ENCODE results near the gene MS4A10.

The MS4A10 gene

GRCh38 chr11:60785136-60785535, at the start of gene MS4A10:
Gene MS4A10 (plus strand): TSS chr11:60785333. CDS start chr11:60790336, 5,003 bp downstream.
- Histone ChIP-seq H3K4me3 (ENCODE audit: low read length in 2 of 2) (no peak within 1 kb of the TSS), H3K9me3 (ENCODE audit: control insufficient read depth in 2 of 2, low read length in 2 of 2) (no peaks in the 10 kb centered on the region), H3K9ac (ENCODE audit: low read length in 2 of 2) (no peak within 1 kb of the TSS), H3K36me3 (ENCODE audit: control insufficient read depth in 2 of 2, insufficient read depth in 2 of 2, low read length in 2 of 2) (no peaks in the 10 kb centered on the region), H3K27ac (ENCODE audit: low read length) (no peak within 1 kb of the TSS), H3K27me3 (ENCODE audit: control insufficient read depth in 1 of 2, insufficient read depth in 2 of 2, low read length in 2 of 2) (no peaks in the 10 kb centered on the region), H3K4me1 (ENCODE audit: control insufficient read depth, insufficient read depth, low read length) (peaks cover 5% of the 10 kb centered on the region)

GRCh38 chr11:60739114-60739513, 46.0 kb upstream of the MS4A10 start:
- H3K9ac ChIP-seq (ENCODE audit: low read length in 2 of 2) = no peak overlapping the region
- H3K4me1 ChIP-seq (ENCODE audit: control insufficient read depth, insufficient read depth, low read length) = no peaks in the 10 kb centered on the region
- no peaks in the 10 kb centered on the region for H3K27me3 ChIP-seq (ENCODE audit: control insufficient read depth in 1 of 2, insufficient read depth in 2 of 2, low read length in 2 of 2)
- no peak overlapping the region for H3K27ac ChIP-seq (ENCODE audit: low read length)
- no peaks in the 10 kb centered on the region for H3K36me3 ChIP-seq (ENCODE audit: control insufficient read depth in 2 of 2, insufficient read depth in 2 of 2, low read length in 2 of 2)
- peaks cover 2 to 3% of the 10 kb centered on the region in 2 donors for H3K9me3 ChIP-seq (ENCODE audit: control insufficient read depth in 2 of 2, low read length in 2 of 2)
- H3K4me3 ChIP-seq (ENCODE audit: low read length in 2 of 2) = no peak overlapping the region

- no peaks in the 10 kb centered on the region for H3K36me3 ChIP-seq (ENCODE audit: control insufficient read depth in 2 of 2, insufficient read depth in 2 of 2, low read length in 2 of 2)
- H3K9ac ChIP-seq (ENCODE audit: low read length in 2 of 2) = no peak overlapping the region
- no peaks in the 10 kb centered on the region for H3K27me3 ChIP-seq (ENCODE audit: control insufficient read depth in 1 of 2, insufficient read depth in 2 of 2, low read length in 2 of 2)
- peaks cover 2 to 3% of the 10 kb centered on the region in 2 donors for H3K9me3 ChIP-seq (ENCODE audit: control insufficient read depth in 2 of 2, low read length in 2 of 2)
- H3K4me3 ChIP-seq (ENCODE audit: low read length in 2 of 2) = no peak overlapping the region
- no peak overlapping the region for H3K27ac ChIP-seq (ENCODE audit: low read length)
- no peaks in the 10 kb centered on the region for H3K4me1 ChIP-seq (ENCODE audit: control insufficient read depth, insufficient read depth, low read length)
Measured at GRCh38 chr11:60740573-60740972, 44.6 kb upstream of the MS4A10 start.

- H3K27ac ChIP-seq (ENCODE audit: low read length) = no peak overlapping the region
- H3K4me3 ChIP-seq (ENCODE audit: low read length in 2 of 2) = no peak overlapping the region
- H3K9me3 ChIP-seq (ENCODE audit: control insufficient read depth in 2 of 2, low read length in 2 of 2) = peaks cover 2 to 3% of the 10 kb centered on the region in 2 donors
- H3K27me3 ChIP-seq (ENCODE audit: control insufficient read depth in 1 of 2, insufficient read depth in 2 of 2, low read length in 2 of 2) = no peaks in the 10 kb centered on the region
- no peak overlapping the region for H3K9ac ChIP-seq (ENCODE audit: low read length in 2 of 2)
- H3K4me1 ChIP-seq (ENCODE audit: control insufficient read depth, insufficient read depth, low read length) = no peaks in the 10 kb centered on the region
- no peaks in the 10 kb centered on the region for H3K36me3 ChIP-seq (ENCODE audit: control insufficient read depth in 2 of 2, insufficient read depth in 2 of 2, low read length in 2 of 2)
Measured at GRCh38 chr11:60741421-60741820, 43.7 kb upstream of the MS4A10 start.

GRCh38 chr11:60743058-60743457, 42.1 kb upstream of the MS4A10 start:
- Histone ChIP-seq H3K27me3 (ENCODE audit: control insufficient read depth in 1 of 2, insufficient read depth in 2 of 2, low read length in 2 of 2) (no peaks in the 10 kb centered on the region), H3K4me1 (ENCODE audit: control insufficient read depth, insufficient read depth, low read length) (no peaks in the 10 kb centered on the region), H3K4me3 (ENCODE audit: low read length in 2 of 2) (no peak overlapping the region), H3K9ac (ENCODE audit: low read length in 2 of 2) (no peak overlapping the region), H3K9me3 (ENCODE audit: control insufficient read depth in 2 of 2, low read length in 2 of 2) (peaks cover 2 to 6% of the 10 kb centered on the region in 2 donors), H3K36me3 (ENCODE audit: control insufficient read depth in 2 of 2, insufficient read depth in 2 of 2, low read length in 2 of 2) (no peaks in the 10 kb centered on the region), H3K27ac (ENCODE audit: low read length) (no peak overlapping the region)

- Histone ChIP-seq H3K9ac (ENCODE audit: low read length in 2 of 2) (no peak overlapping the region), H3K36me3 (ENCODE audit: control insufficient read depth in 2 of 2, insufficient read depth in 2 of 2, low read length in 2 of 2) (no peaks in the 10 kb centered on the region), H3K9me3 (ENCODE audit: control insufficient read depth in 2 of 2, low read length in 2 of 2) (peaks cover 2 to 6% of the 10 kb centered on the region in 2 donors), H3K4me1 (ENCODE audit: control insufficient read depth, insufficient read depth, low read length) (no peaks in the 10 kb centered on the region), H3K4me3 (ENCODE audit: low read length in 2 of 2) (no peak overlapping the region), H3K27me3 (ENCODE audit: control insufficient read depth in 1 of 2, insufficient read depth in 2 of 2, low read length in 2 of 2) (peaks cover 0 to under 1% of the 10 kb centered on the region in 2 donors), H3K27ac (ENCODE audit: low read length) (no peak overlapping the region)
Measured at GRCh38 chr11:60744114-60744513, 41.0 kb upstream of the MS4A10 start.

GRCh38 chr11:60747359-60747873, 37.7 kb upstream of the MS4A10 start:
- H3K9ac ChIP-seq (ENCODE audit: low read length in 2 of 2) = no peak overlapping the region
- H3K36me3 ChIP-seq (ENCODE audit: control insufficient read depth in 2 of 2, insufficient read depth in 2 of 2, low read length in 2 of 2) = no peaks in the 10 kb centered on the region
- no peak overlapping the region for H3K4me3 ChIP-seq (ENCODE audit: low read length in 2 of 2)
- H3K27ac ChIP-seq (ENCODE audit: low read length) = no peak overlapping the region
- H3K9me3 ChIP-seq (ENCODE audit: control insufficient read depth in 2 of 2, low read length in 2 of 2) = peaks cover 0 to 3% of the 10 kb centered on the region in 2 donors
- H3K4me1 ChIP-seq (ENCODE audit: control insufficient read depth, insufficient read depth, low read length) = no peaks in the 10 kb centered on the region
- peaks cover 6% of the 10 kb centered on the region in 2 donors for H3K27me3 ChIP-seq (ENCODE audit: control insufficient read depth in 1 of 2, insufficient read depth in 2 of 2, low read length in 2 of 2)

GRCh38 chr11:60748225-60748624, 36.9 kb upstream of the MS4A10 start:
- peaks cover 0 to 3% of the 10 kb centered on the region in 2 donors for H3K9me3 ChIP-seq (ENCODE audit: control insufficient read depth in 2 of 2, low read length in 2 of 2)
- no peak overlapping the region for H3K4me3 ChIP-seq (ENCODE audit: low read length in 2 of 2)
- peaks cover 8 to 9% of the 10 kb centered on the region in 2 donors for H3K27me3 ChIP-seq (ENCODE audit: control insufficient read depth in 1 of 2, insufficient read depth in 2 of 2, low read length in 2 of 2)
- H3K4me1 ChIP-seq (ENCODE audit: control insufficient read depth, insufficient read depth, low read length) = no peaks in the 10 kb centered on the region
- H3K27ac ChIP-seq (ENCODE audit: low read length) = no peak overlapping the region
- H3K9ac ChIP-seq (ENCODE audit: low read length in 2 of 2) = no peak overlapping the region
- H3K36me3 ChIP-seq (ENCODE audit: control insufficient read depth in 2 of 2, insufficient read depth in 2 of 2, low read length in 2 of 2) = no peaks in the 10 kb centered on the region

GRCh38 chr11:60748821-60749220, 36.3 kb upstream of the MS4A10 start:
- no peak overlapping the region for H3K4me3 ChIP-seq (ENCODE audit: low read length in 2 of 2)
- no peaks in the 10 kb centered on the region for H3K36me3 ChIP-seq (ENCODE audit: control insufficient read depth in 2 of 2, insufficient read depth in 2 of 2, low read length in 2 of 2)
- no peaks in the 10 kb centered on the region for H3K4me1 ChIP-seq (ENCODE audit: control insufficient read depth, insufficient read depth, low read length)
- H3K9me3 ChIP-seq (ENCODE audit: control insufficient read depth in 2 of 2, low read length in 2 of 2) = peaks cover 0 to 3% of the 10 kb centered on the region in 2 donors
- H3K9ac ChIP-seq (ENCODE audit: low read length in 2 of 2) = no peak overlapping the region
- no peak overlapping the region for H3K27ac ChIP-seq (ENCODE audit: low read length)
- H3K27me3 ChIP-seq (ENCODE audit: control insufficient read depth in 1 of 2, insufficient read depth in 2 of 2, low read length in 2 of 2) = peaks cover 9 to 10% of the 10 kb centered on the region in 2 donors

- H3K4me1 ChIP-seq (ENCODE audit: control insufficient read depth, insufficient read depth, low read length) = no peaks in the 10 kb centered on the region
- no peak overlapping the region for H3K27ac ChIP-seq (ENCODE audit: low read length)
- no peaks in the 10 kb centered on the region for H3K36me3 ChIP-seq (ENCODE audit: control insufficient read depth in 2 of 2, insufficient read depth in 2 of 2, low read length in 2 of 2)
- H3K9ac ChIP-seq (ENCODE audit: low read length in 2 of 2) = no peak overlapping the region
- no peak overlapping the region for H3K4me3 ChIP-seq (ENCODE audit: low read length in 2 of 2)
- peaks cover 9 to 12% of the 10 kb centered on the region in 2 donors for H3K27me3 ChIP-seq (ENCODE audit: control insufficient read depth in 1 of 2, insufficient read depth in 2 of 2, low read length in 2 of 2)
- H3K9me3 ChIP-seq (ENCODE audit: control insufficient read depth in 2 of 2, low read length in 2 of 2) = peaks cover 0 to 3% of the 10 kb centered on the region in 2 donors
Measured at GRCh38 chr11:60750911-60751310, 34.2 kb upstream of the MS4A10 start.

- no peak overlapping the region for H3K4me3 ChIP-seq (ENCODE audit: low read length in 2 of 2)
- no peak overlapping the region for H3K9ac ChIP-seq (ENCODE audit: low read length in 2 of 2)
- H3K9me3 ChIP-seq (ENCODE audit: control insufficient read depth in 2 of 2, low read length in 2 of 2) = peaks cover 0 to 6% of the 10 kb centered on the region in 2 donors
- H3K27me3 ChIP-seq (ENCODE audit: control insufficient read depth in 1 of 2, insufficient read depth in 2 of 2, low read length in 2 of 2) = peaks cover 9 to 12% of the 10 kb centered on the region in 2 donors
- no peak overlapping the region for H3K27ac ChIP-seq (ENCODE audit: low read length)
- no peaks in the 10 kb centered on the region for H3K36me3 ChIP-seq (ENCODE audit: control insufficient read depth in 2 of 2, insufficient read depth in 2 of 2, low read length in 2 of 2)
- H3K4me1 ChIP-seq (ENCODE audit: control insufficient read depth, insufficient read depth, low read length) = no peaks in the 10 kb centered on the region
Measured at GRCh38 chr11:60753309-60753708, 31.8 kb upstream of the MS4A10 start.

Data from stomach smooth muscle (tissue), 2 donors.